Heart right ventricle (tissue), 16 donors: ENCODE measurements around the gene EFHB. TPM values are rescaled to one million over a fixed set of nuclear protein-coding genes. Genes with fewer than 3 reads are reported as not detected.

Source experiments
- ATAC-seq, 8 donors: fragments of 200-7000 bp; cut with Tn5 transposase; one replicate each; pipeline ENCODE4 v1.9.1; 2020; ENCODE audit warnings: mild to moderate bottlenecking in 8 of 8, moderate library complexity in 8 of 8, moderate number of reproducible peaks in 1 of 8
- DNase-seq, 2 donors: peaks; one replicate each; pipeline ENCODE4 v3.0.0-alpha.2; 2020
- H3K27ac ChIP-seq, 10 donors: fragments of 200-600 bp; sonication (generic) in 2 of 10; one replicate each; pipeline versions ENCODE4 v1.5.0 to v1.8.0; 2020 to 2022; ENCODE audit warnings: mild to moderate bottlenecking in 3 of 10
- H3K27me3 ChIP-seq, 7 donors: fragments of 200-600 bp; one replicate each; pipeline ENCODE4 v1.8.0; 2021 to 2022; ENCODE audit warnings: mild to moderate bottlenecking in 2 of 7
- H3K36me3 ChIP-seq, 9 donors: fragments of 200-600 bp; sonication (generic) in 1 of 9; one replicate each; pipeline versions ENCODE4 v1.5.0 to v1.8.0; 2020 to 2022; ENCODE audit warnings: mild to moderate bottlenecking in 2 of 9
- H3K4me1 ChIP-seq, 9 donors: fragments of 200-600 bp; sonication (generic) in 1 of 9; one replicate each; pipeline versions ENCODE4 v1.5.0 to v1.8.0; 2020 to 2022; ENCODE audit warnings: mild to moderate bottlenecking in 4 of 9
- H3K4me3 ChIP-seq, 10 donors: fragments of 200-600 bp; sonication (generic) in 2 of 10; one replicate each; pipeline versions ENCODE4 v1.5.0 to v1.8.0; 2020 to 2022; ENCODE audit warnings: mild to moderate bottlenecking in 7 of 10, moderate library complexity in 2 of 10
- H3K9me3 ChIP-seq, 11 donors: fragments of 200-600 bp in 10 of 11; sonication (generic) in 2 of 11; one replicate each; pipeline versions ENCODE4 v1.5.0 to v1.8.0; 2013 to 2022; ENCODE audit warnings: mild to moderate bottlenecking in 2 of 11, control low read depth in 1 of 11, moderate library complexity in 1 of 11
- WGBS, 2 donors: extraction: QIAGEN DNeasy Blood & Tissue Kit; methylation state at CpG; one replicate each; pipeline ENCODE4 v1.1.7; 2013; ENCODE audit warnings: inconsistent platforms in 1 of 2; 5-methylcytosine and 5-hydroxymethylcytosine counted together
- intact Hi-C, 10 donors: fragments of 100-400 bp; cut with DNase I; formaldehyde crosslinking; loops; one replicate each; pipeline versions ENCODE4 v1.11.1 to v1.14.2; 2022
- polyA plus RNA-seq, 2 donors: library from polyadenylated mRNA; stranded (reverse); fragments of 200-250 nt; gene quantifications; one replicate each; pipeline ENCODE4 v1.2.3, GENCODE V29; 2013
- total RNA-seq, 10 donors: library from RNA; stranded (reverse); fragmentation: NEBNext Ultra II Directional in 3 of 10; extraction: Animal tissue kit (Norgen Biotek cat#: 25700) in 3 of 10; gene quantifications; one replicate each; pipeline versions ENCODE4 v1.2.1 to v1.2.4, GENCODE V29; 2021 to 2023
- TF ChIP-seq, protein P1 (sequence below), 9 donors: fragments of 200-600 bp; sonication (generic) in 2 of 9; IDR thresholded peaks; one replicate each; pipeline versions ENCODE4 v1.5.0 to v1.8.0; 2021 to 2022; ENCODE audit warnings: antibody characterized with exemption in 9 of 9, mild to moderate bottlenecking in 5 of 9, moderate library complexity in 1 of 9
- donor health status: Arrhythmogenic right ventricular cardiomyopathy.
- donor health status: ischemic (EF 13 %, LVEDD 7.1; RV severe dilation, severe dysfunction).
- donor health status: healthy with polysubstance abuse.
- donor health status: DM: no; HTN: yes; CAD: no.
- donor health status: DM: no; HTN: no; CAD: no.
- donor health status: ischemic (EF 25% LVEDD 6.9; RV normal size, moderate dysfunction).
- donor health status: ischemic (EF 25% LVEDD 5.7; RV mildly dilated, moderate dysfunction).
- donor health status: healthy.
- donor health status: DM: yes; HTN: yes; CAD: no.
- donor health status: Ischemic cardiomyopathy.
- donor health status: ischemic (EF 35%, LVEDD 5.7; RV mildly dilated, moderate dysfunction).
- donor health status: nonischemic (EF 11% LVEDD 7.7; RV severe dilation, severe dysfunction).
- donor health status: DM: yes; HTN: yes; CAD: no.
- donor health status: PGD.
- donor health status: ischemic (EF 29% LVEDD 5.4; RV normal size, mild dysfunction).
- donor health status: nonischemic (EF 23%, LVEDD 6.1; RV moderate dilation, normal function).

Gene EFHB
- total and polyA plus RNA-seq, 12 donors = 0.19 to 1.6 (median 0.64) TPM; not detected in 2

- Histone ChIP-seq H3K27me3 (no peaks in the 10 kb centered on the region), H3K4me1 (no peaks in the 10 kb centered on the region), H3K9me3 (peaks cover 0 to 56% (median 21%) of the 10 kb centered on the region in 11 donors), H3K27ac (no peak overlapping the region), H3K36me3 (peaks cover 0 to 8% (median 0%) of the 10 kb centered on the region in 9 donors), H3K4me3 (no peak overlapping the region)
- ATAC-seq (no peak), DNase-seq (no peak)
- TF ChIP-seq, protein P1, sequence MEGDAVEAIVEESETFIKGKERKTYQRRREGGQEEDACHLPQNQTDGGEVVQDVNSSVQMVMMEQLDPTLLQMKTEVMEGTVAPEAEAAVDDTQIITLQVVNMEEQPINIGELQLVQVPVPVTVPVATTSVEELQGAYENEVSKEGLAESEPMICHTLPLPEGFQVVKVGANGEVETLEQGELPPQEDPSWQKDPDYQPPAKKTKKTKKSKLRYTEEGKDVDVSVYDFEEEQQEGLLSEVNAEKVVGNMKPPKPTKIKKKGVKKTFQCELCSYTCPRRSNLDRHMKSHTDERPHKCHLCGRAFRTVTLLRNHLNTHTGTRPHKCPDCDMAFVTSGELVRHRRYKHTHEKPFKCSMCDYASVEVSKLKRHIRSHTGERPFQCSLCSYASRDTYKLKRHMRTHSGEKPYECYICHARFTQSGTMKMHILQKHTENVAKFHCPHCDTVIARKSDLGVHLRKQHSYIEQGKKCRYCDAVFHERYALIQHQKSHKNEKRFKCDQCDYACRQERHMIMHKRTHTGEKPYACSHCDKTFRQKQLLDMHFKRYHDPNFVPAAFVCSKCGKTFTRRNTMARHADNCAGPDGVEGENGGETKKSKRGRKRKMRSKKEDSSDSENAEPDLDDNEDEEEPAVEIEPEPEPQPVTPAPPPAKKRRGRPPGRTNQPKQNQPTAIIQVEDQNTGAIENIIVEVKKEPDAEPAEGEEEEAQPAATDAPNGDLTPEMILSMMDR (IDR thresholded peaks at IDR 0.05) = no peak
- intact Hi-C loops = no loop called here
These were observed 22.6 kb downstream of the EFHB start for GRCh38 chr3:19911452-19911851.

- no peaks in the 10 kb centered on the region for H3K27me3 ChIP-seq
- intact Hi-C loops = no loop called here
- H3K4me3 ChIP-seq = no peak overlapping the region
- H3K9me3 ChIP-seq = peaks cover 0 to 45% (median 14%) of the 10 kb centered on the region in 11 donors
- no peak overlapping the region for H3K27ac ChIP-seq
- DNase-seq (no peak), ATAC-seq (no peak)
- TF ChIP-seq, protein P1 (IDR thresholded peaks at IDR 0.05) = no peak
- H3K4me1 ChIP-seq = no peaks in the 10 kb centered on the region
- WGBS, 2 donors = 90 to 93% methylated on average over 3 of the region's 3 CpGs
- no peaks in the 10 kb centered on the region for H3K36me3 ChIP-seq
These were observed 26.5 kb downstream of the EFHB start for GRCh38 chr3:19907523-19907922.

DNA sequence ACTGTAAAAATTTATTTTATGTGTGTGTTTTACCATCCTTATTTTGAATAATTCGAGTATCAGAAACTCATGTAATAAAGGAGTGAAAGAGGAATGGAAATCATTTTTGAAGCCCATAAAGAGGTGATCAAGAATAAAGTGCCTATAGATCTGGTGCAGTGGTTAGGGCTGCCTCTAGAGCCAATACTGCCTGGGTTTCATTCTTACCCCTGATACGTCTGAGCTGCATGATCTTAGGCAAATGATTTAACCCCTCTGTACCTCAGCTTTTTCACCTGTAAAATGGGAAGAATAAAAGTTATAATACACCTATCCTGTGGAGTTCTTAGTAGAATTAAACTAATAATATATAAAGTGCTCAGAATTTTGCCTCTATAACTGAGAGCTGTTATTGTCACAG, 30.4 kb downstream of the EFHB start:
- intact Hi-C loops = no loop called here
- H3K27ac ChIP-seq = no peak overlapping the region
- 71 to 81% methylated on average over 2 of the region's 2 CpGs for WGBS, 2 donors
- TF ChIP-seq, protein P1 (IDR thresholded peaks at IDR 0.05) = no peak
- no peaks in the 10 kb centered on the region for H3K27me3 ChIP-seq
- no peaks in the 10 kb centered on the region for H3K36me3 ChIP-seq
- no peak overlapping the region for H3K4me3 ChIP-seq
- H3K9me3 ChIP-seq = peaks cover 0 to 16% (median 3%) of the 10 kb centered on the region in 11 donors
- peaks cover 0 to 11% (median 0%) of the 10 kb centered on the region in 9 donors for H3K4me1 ChIP-seq
- DNase-seq (no peak), ATAC-seq (no peak)

DNA sequence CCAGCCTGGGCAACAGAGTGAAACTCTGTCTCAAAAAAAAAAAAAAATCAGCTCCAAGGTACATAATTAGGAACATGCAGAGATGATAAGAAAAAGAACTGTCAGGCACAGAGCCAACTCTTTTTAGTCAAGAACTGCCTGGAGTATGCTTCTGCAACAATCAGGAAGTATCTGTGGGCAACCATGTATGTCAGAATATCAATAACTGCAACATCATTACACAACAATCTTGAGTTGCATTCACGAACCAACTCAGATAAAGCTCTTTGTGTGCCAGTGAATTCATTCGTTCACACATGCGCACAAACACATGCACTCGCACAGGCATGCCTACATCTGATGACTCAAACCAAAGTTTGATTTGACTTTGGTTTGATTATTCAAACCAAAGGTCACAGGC, 32.1 kb downstream of the EFHB start:
- TF ChIP-seq, protein P1 (IDR thresholded peaks at IDR 0.05) = no peak
- no peak overlapping the region for H3K4me3 ChIP-seq
- H3K4me1 ChIP-seq = peaks cover 0 to 11% (median 0%) of the 10 kb centered on the region in 9 donors
- DNase-seq (no peak), ATAC-seq (no peak)
- WGBS, 2 donors = 73% methylated on average over 4 of the region's 4 CpGs
- peaks cover 0 to 11% (median 3%) of the 10 kb centered on the region in 11 donors for H3K9me3 ChIP-seq
- no peaks in the 10 kb centered on the region for H3K27me3 ChIP-seq
- no peak overlapping the region for H3K27ac ChIP-seq
- H3K36me3 ChIP-seq = no peaks in the 10 kb centered on the region
- intact Hi-C loops = no loop called here
